Heart right ventricle (tissue), 16 donors: ENCODE measurements around the gene FOXJ2. TPM values are rescaled to one million over a fixed set of nuclear protein-coding genes. Genes with fewer than 3 reads are reported as not detected.
A peak's percentile ranks its signal among the peaks of the same experiment; 100 is the strongest.
"Not testable (repeated sequence)": the region's sequence is repeated elsewhere in the genome, so short reads cannot be mapped to it uniquely, and the experiment has no call there.

Experiments used
- ATAC-seq, 8 donors: fragments of 200-7000 bp; cut with Tn5 transposase; one replicate each; pipeline ENCODE4 v1.9.1; 2020; ENCODE audit warnings: mild to moderate bottlenecking in 8 of 8, moderate library complexity in 8 of 8, moderate number of reproducible peaks in 1 of 8
- DNase-seq, 2 donors: peaks; one replicate each; pipeline ENCODE4 v3.0.0-alpha.2; 2020
- H3K27ac ChIP-seq, 10 donors: fragments of 200-600 bp; sonication (generic) in 2 of 10; one replicate each; pipeline versions ENCODE4 v1.5.0 to v1.8.0; 2020 to 2022; ENCODE audit warnings: mild to moderate bottlenecking in 3 of 10
- H3K27me3 ChIP-seq, 7 donors: fragments of 200-600 bp; one replicate each; pipeline ENCODE4 v1.8.0; 2021 to 2022; ENCODE audit warnings: mild to moderate bottlenecking in 2 of 7
- H3K36me3 ChIP-seq, 9 donors: fragments of 200-600 bp; sonication (generic) in 1 of 9; one replicate each; pipeline versions ENCODE4 v1.5.0 to v1.8.0; 2020 to 2022; ENCODE audit warnings: mild to moderate bottlenecking in 2 of 9
- H3K4me1 ChIP-seq, 9 donors: fragments of 200-600 bp; sonication (generic) in 1 of 9; one replicate each; pipeline versions ENCODE4 v1.5.0 to v1.8.0; 2020 to 2022; ENCODE audit warnings: mild to moderate bottlenecking in 4 of 9
- H3K4me3 ChIP-seq, 10 donors: fragments of 200-600 bp; sonication (generic) in 2 of 10; one replicate each; pipeline versions ENCODE4 v1.5.0 to v1.8.0; 2020 to 2022; ENCODE audit warnings: mild to moderate bottlenecking in 7 of 10, moderate library complexity in 2 of 10
- H3K9me3 ChIP-seq, 11 donors: fragments of 200-600 bp in 10 of 11; sonication (generic) in 2 of 11; one replicate each; pipeline versions ENCODE4 v1.5.0 to v1.8.0; 2013 to 2022; ENCODE audit warnings: mild to moderate bottlenecking in 2 of 11, control low read depth in 1 of 11, moderate library complexity in 1 of 11
- WGBS, 2 donors: extraction: QIAGEN DNeasy Blood & Tissue Kit; methylation state at CpG; one replicate each; pipeline ENCODE4 v1.1.7; 2013; ENCODE audit warnings: inconsistent platforms in 1 of 2; 5-methylcytosine and 5-hydroxymethylcytosine counted together
- intact Hi-C, 10 donors: fragments of 100-400 bp; cut with DNase I; formaldehyde crosslinking; loops; one replicate each; pipeline versions ENCODE4 v1.11.1 to v1.14.2; 2022
- polyA plus RNA-seq, 2 donors: library from polyadenylated mRNA; stranded (reverse); fragments of 200-250 nt; gene quantifications; one replicate each; pipeline ENCODE4 v1.2.3, GENCODE V29; 2013
- total RNA-seq, 10 donors: library from RNA; stranded (reverse); fragmentation: NEBNext Ultra II Directional in 3 of 10; extraction: Animal tissue kit (Norgen Biotek cat#: 25700) in 3 of 10; gene quantifications; one replicate each; pipeline versions ENCODE4 v1.2.1 to v1.2.4, GENCODE V29; 2021 to 2023
- TF ChIP-seq, protein P1 (sequence below), 9 donors: fragments of 200-600 bp; sonication (generic) in 2 of 9; IDR thresholded peaks; one replicate each; pipeline versions ENCODE4 v1.5.0 to v1.8.0; 2021 to 2022; ENCODE audit warnings: antibody characterized with exemption in 9 of 9, mild to moderate bottlenecking in 5 of 9, moderate library complexity in 1 of 9
- donor health status: Arrhythmogenic right ventricular cardiomyopathy.
- donor health status: ischemic (EF 13 %, LVEDD 7.1; RV severe dilation, severe dysfunction).
- donor health status: healthy with polysubstance abuse.
- donor health status: DM: no; HTN: yes; CAD: no.
- donor health status: DM: no; HTN: no; CAD: no.
- donor health status: ischemic (EF 25% LVEDD 6.9; RV normal size, moderate dysfunction).
- donor health status: ischemic (EF 25% LVEDD 5.7; RV mildly dilated, moderate dysfunction).
- donor health status: healthy.
- donor health status: DM: yes; HTN: yes; CAD: no.
- donor health status: Ischemic cardiomyopathy.
- donor health status: ischemic (EF 35%, LVEDD 5.7; RV mildly dilated, moderate dysfunction).
- donor health status: nonischemic (EF 11% LVEDD 7.7; RV severe dilation, severe dysfunction).
- donor health status: DM: yes; HTN: yes; CAD: no.
- donor health status: PGD.
- donor health status: ischemic (EF 29% LVEDD 5.4; RV normal size, mild dysfunction).
- donor health status: nonischemic (EF 23%, LVEDD 6.1; RV moderate dilation, normal function).

FOXJ2 gene
- total and polyA plus RNA-seq, 12 donors, result 8.7 to 29.4 (median 23.6) TPM

DNA sequence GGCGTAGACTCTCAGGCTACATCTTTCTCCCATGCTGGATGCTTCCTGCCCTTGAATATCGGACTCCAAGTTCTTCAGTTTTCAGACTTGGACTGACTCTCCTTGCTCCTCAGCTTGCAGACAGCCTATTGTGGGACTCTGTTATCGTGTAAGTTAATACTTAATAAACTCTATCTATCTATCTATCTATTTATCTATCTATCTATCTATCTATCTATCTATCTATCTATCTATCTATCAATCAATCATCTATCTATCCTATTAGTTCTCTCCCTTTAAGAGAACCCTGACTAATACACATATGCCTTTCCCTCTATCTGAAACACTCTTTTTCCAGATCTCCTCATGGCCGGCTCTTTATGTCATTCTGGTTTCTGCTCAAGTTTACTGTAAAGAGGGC is 27.6 kb upstream of the FOXJ2 start:
- WGBS, 2 donors, result 90% methylated on average over 4 of the region's 4 CpGs
- H3K4me1 ChIP-seq, H3K27ac ChIP-seq, H3K9me3 ChIP-seq, intact Hi-C loops, H3K36me3 ChIP-seq, H3K4me3 ChIP-seq, H3K27me3 ChIP-seq, DNase-seq, ATAC-seq: not testable (repeated sequence)

DNA sequence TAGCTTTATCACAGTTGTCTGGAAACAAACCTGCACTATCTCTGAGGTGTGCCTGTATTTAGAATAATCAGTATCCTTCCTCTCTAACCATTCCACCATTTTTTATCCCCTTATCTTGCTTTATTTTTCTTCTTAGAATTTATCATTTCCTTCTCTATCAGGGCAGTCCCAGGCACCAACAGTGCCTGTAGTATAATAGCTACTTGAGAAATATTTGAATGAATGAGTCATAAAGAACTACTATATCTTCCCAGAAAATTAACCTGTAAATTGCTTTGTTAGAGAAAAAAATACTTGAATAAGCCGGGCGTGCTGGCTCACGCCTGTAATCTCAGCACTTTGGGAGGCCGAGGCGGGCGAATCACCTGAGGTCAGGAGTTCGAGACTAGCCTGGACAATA is 21.2 kb upstream of the FOXJ2 start:
- ATAC-seq, result no peak
- peaks cover 0 to 65% (median 41%) of the 10 kb centered on the region in 7 donors for H3K27me3 ChIP-seq
- WGBS, 2 donors, result 68 to 82% methylated on average over 7 of the region's 7 CpGs

DNA sequence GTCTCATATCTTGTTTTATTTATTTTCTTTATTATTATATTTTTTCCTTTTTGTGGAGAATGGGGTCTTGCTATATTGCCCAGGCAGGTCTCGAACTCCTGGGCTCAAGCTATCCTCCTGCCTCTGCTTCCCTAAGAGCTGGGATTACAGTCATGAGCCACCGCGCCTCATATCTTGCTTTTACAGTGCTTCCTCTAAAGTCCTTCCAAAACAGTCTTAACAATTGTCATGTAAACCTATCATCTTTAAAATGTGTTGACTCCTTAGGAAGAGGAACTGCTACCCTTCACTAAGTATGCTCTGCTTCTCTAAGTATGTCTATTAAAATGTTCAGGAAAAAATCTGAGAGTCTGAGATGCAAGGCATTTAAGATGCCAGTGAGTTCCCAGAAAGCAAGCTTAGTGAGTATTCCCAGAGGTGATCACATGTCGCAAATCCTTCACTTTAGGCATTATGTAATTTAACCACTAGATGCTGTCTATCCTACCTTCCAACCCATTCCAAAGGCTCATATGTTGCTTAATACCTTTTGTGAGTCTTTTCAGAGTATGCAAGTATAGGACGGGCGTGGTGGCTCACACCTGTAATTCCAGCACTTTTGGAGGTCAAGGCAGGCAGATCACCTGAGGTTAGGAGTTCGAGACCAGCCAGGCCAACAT is 19.7 kb upstream of the FOXJ2 start:
- DNase-seq, result no peak
- peaks cover 0 to 79% (median 56%) of the 10 kb centered on the region in 7 donors for H3K27me3 ChIP-seq
- TF ChIP-seq, protein P1, sequence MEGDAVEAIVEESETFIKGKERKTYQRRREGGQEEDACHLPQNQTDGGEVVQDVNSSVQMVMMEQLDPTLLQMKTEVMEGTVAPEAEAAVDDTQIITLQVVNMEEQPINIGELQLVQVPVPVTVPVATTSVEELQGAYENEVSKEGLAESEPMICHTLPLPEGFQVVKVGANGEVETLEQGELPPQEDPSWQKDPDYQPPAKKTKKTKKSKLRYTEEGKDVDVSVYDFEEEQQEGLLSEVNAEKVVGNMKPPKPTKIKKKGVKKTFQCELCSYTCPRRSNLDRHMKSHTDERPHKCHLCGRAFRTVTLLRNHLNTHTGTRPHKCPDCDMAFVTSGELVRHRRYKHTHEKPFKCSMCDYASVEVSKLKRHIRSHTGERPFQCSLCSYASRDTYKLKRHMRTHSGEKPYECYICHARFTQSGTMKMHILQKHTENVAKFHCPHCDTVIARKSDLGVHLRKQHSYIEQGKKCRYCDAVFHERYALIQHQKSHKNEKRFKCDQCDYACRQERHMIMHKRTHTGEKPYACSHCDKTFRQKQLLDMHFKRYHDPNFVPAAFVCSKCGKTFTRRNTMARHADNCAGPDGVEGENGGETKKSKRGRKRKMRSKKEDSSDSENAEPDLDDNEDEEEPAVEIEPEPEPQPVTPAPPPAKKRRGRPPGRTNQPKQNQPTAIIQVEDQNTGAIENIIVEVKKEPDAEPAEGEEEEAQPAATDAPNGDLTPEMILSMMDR (IDR thresholded peaks at IDR 0.05), result no peak

More for the DNA sequence above, 21.2 kb upstream of the FOXJ2 start:
- Histone ChIP-seq H3K4me1 (no peaks in the 10 kb centered on the region), H3K9me3 (no peaks in the 10 kb centered on the region), H3K4me3 (no peak overlapping the region), H3K36me3 (no peaks in the 10 kb centered on the region), H3K27ac (no peak overlapping the region)
- no peak for DNase-seq
- intact Hi-C loops, result no loop called here
- TF ChIP-seq, protein P1 (IDR thresholded peaks at IDR 0.05), result no peak

DNA sequence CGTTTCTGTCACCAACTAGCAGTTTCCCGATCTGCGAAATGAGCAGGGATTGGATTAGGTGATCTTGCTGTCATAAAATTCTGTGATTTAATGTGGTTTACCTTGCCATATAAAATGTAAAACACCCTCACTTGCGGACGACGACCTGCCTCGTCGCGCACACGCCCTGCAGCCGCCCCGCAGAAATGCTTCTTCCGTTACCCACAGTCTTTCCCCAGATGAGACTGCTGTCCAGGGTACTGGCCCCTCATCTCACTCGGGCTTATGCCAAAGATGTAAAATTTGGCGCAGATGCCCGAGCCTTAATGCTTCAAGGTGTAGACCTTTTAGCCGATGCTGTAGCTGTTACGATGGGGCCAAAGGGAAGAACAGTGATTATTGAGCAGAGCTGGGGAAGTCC is 17.7 kb upstream of the FOXJ2 start:
- no peaks in the 10 kb centered on the region for H3K36me3 ChIP-seq
- H3K9me3 ChIP-seq, result no peaks in the 10 kb centered on the region
- TF ChIP-seq, protein P1 (IDR thresholded peaks at IDR 0.05), result no peak
- no peak overlapping the region for H3K4me3 ChIP-seq
- WGBS, 2 donors, result 45 to 48% methylated on average over 18 of the region's 18 CpGs
- ATAC-seq, result no peak
- H3K27ac ChIP-seq, result no peak overlapping the region
- peaks cover 0 to 98% (median 71%) of the 10 kb centered on the region in 7 donors for H3K27me3 ChIP-seq
- DNase-seq, result no peak
- peaks cover 0 to 12% (median 9%) of the 10 kb centered on the region in 9 donors for H3K4me1 ChIP-seq
- intact Hi-C loops, result no loop called here

More for the DNA sequence above, 19.7 kb upstream of the FOXJ2 start:
- no peaks in the 10 kb centered on the region for H3K9me3 ChIP-seq
- intact Hi-C loops, result no loop called here
- 81% methylated on average over 7 of the region's 7 CpGs for WGBS, 2 donors
- no peak for ATAC-seq
- H3K27ac ChIP-seq, result no peak overlapping the region
- H3K4me1 ChIP-seq, result no peaks in the 10 kb centered on the region
- H3K4me3 ChIP-seq, result no peak overlapping the region
- no peaks in the 10 kb centered on the region for H3K36me3 ChIP-seq

DNA sequence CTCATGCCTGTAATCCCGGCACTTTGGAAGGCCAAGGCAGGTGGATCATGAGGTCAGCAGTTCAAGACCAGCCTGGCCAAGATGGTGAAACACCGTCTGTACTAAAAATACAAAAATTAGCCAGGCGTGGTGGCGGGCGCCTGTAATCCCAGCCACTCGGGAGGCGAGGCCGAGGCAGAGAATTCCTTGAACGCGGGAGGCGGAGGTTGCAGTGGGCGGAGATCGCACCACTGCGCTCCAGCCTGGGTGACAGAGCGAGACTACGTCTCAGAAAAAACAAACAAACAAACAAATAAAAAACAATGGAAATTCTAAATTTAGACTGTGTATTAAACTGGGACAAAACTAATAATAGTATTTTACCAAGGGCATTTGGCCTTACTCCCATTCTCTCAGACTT is 14.3 kb upstream of the FOXJ2 start:
- peaks cover 0 to 74% (median 49%) of the 10 kb centered on the region in 7 donors for H3K27me3 ChIP-seq
- DNase-seq, ATAC-seq, H3K9me3 ChIP-seq, H3K27ac ChIP-seq, intact Hi-C loops, H3K36me3 ChIP-seq: not testable (repeated sequence)
- H3K4me1 ChIP-seq, result peaks cover 0 to 12% (median 9%) of the 10 kb centered on the region in 9 donors
- peak overlapping the region; percentile 21 to 52 (median 44) for H3K4me3 ChIP-seq
- 50 to 60% methylated on average over 16 of the region's 16 CpGs for WGBS, 2 donors
